Right atrium auricular region (tissue), 2 donors: Measurements from ENCODE around the gene LILRB4. TPM values are rescaled to one million over a fixed set of nuclear protein-coding genes. Genes with fewer than 3 reads are reported as not detected.
A peak's percentile ranks its signal among the peaks of the same experiment; 100 is the strongest.
"Not testable (repeated sequence)": the region's sequence is repeated elsewhere in the genome, so short reads cannot be mapped to it uniquely, and the experiment has no call there.

Experiments used
- DNase-seq: peaks from one replicate; pipeline ENCODE4 v3.0.0-alpha.2; 2019; ENCODE audit warnings: low spot score
- H3K27ac ChIP-seq, 2 donors: fragments of 200-600 bp; sonication (generic); 1 replicate in 1 of 2; 2 replicates in 1 of 2; pipeline ENCODE4 v1.5.1; 2016 to 2019
- H3K27me3 ChIP-seq, 2 donors: fragments of 200-600 bp; sonication (generic); one replicate each; pipeline versions ENCODE4 v1.5.1 to v1.6.0; 2017 to 2019
- H3K36me3 ChIP-seq: fragments of 200-600 bp; sonication (generic); one replicate; pipeline ENCODE4 v1.5.1; 2016
- H3K4me1 ChIP-seq, 2 donors: fragments of 200-600 bp; sonication (generic); one replicate each; pipeline versions ENCODE4 v1.5.1 to v1.6.0; 2017 to 2019
- H3K4me3 ChIP-seq, 2 donors: fragments of 200-600 bp; sonication (generic); 1 replicate in 1 of 2; 2 replicates in 1 of 2; pipeline ENCODE4 v1.5.1; 2017 to 2019; ENCODE audit warnings: mild to moderate bottlenecking in 1 of 2, moderate library complexity in 1 of 2
- H3K9me3 ChIP-seq, 2 donors: fragments of 200-600 bp; sonication (generic); one replicate each; pipeline ENCODE4 v1.5.1; 2019
- CTCF ChIP-seq, 2 donors: fragments of 200-600 bp; sonication (generic); IDR thresholded peaks; one replicate each; pipeline ENCODE4 v1.5.1; 2019; ENCODE audit warnings: antibody characterized with exemption in 2 of 2
- microRNA-seq, 2 donors: library from miRNA; unstranded; fragments of <30 nt; microRNA quantifications; one replicate each; pipeline ENCODE4, GENCODE V29; 2016 to 2017; ENCODE audit warnings: borderline number of aligned reads in 2 of 2, borderline replicate concordance in 1 of 2
- total RNA-seq, 2 donors: library from RNA; depleted of rRNA; stranded (reverse); fragments of >200 nt; gene quantifications; one replicate each; pipeline ENCODE4 v1.1.0, GENCODE V29; 2016

LILRB4 gene
- total RNA-seq, 2 donors from 2014 or later, result 2.0 to 5.2 TPM

- Histone ChIP-seq H3K27ac (no peak overlapping the region), H3K27me3 (no peaks in the 10 kb centered on the region), H3K4me3 (no peak overlapping the region), H3K4me1 (no peaks in the 10 kb centered on the region), H3K9me3 (no peaks in the 10 kb centered on the region), H3K36me3 (no peaks in the 10 kb centered on the region)
- no peak for DNase-seq
- TF ChIP-seq CTCF (IDR thresholded peaks at IDR 0.05), result no peak
These were observed 42.1 kb downstream of the LILRB4 start for GRCh38 chr19:54704928-54705327.

- no peak for TF ChIP-seq CTCF (IDR thresholded peaks at IDR 0.05)
- Histone ChIP-seq H3K9me3 (no peaks in the 10 kb centered on the region), H3K27ac (no peak overlapping the region), H3K4me1 (no peaks in the 10 kb centered on the region), H3K27me3 (no peaks in the 10 kb centered on the region), H3K4me3 (no peak overlapping the region), H3K36me3 (no peaks in the 10 kb centered on the region)
- peak; percentile 44 for DNase-seq
These were observed 45.2 kb downstream of the LILRB4 start for GRCh38 chr19:54707962-54708361.

GRCh38 chr19:54708781-54709180, 46.0 kb downstream of the LILRB4 start:
- H3K27me3 ChIP-seq, result no peaks in the 10 kb centered on the region
- no peak overlapping the region for H3K27ac ChIP-seq
- H3K4me1 ChIP-seq, result no peaks in the 10 kb centered on the region
- no peak overlapping the region for H3K4me3 ChIP-seq
- TF ChIP-seq CTCF (IDR thresholded peaks at IDR 0.05), result no peak
- peak; percentile 30 for DNase-seq
- no peaks in the 10 kb centered on the region for H3K9me3 ChIP-seq
- no peaks in the 10 kb centered on the region for H3K36me3 ChIP-seq

- Histone ChIP-seq H3K4me1 (no peaks in the 10 kb centered on the region), H3K27me3 (no peaks in the 10 kb centered on the region), H3K27ac (no peak overlapping the region), H3K9me3 (no peaks in the 10 kb centered on the region), H3K36me3 (no peaks in the 10 kb centered on the region), H3K4me3 (no peak overlapping the region)
- peak; percentile 38 for DNase-seq
- no peak for TF ChIP-seq CTCF (IDR thresholded peaks at IDR 0.05)
These were observed 46.6 kb downstream of the LILRB4 start for GRCh38 chr19:54709212-54709948.

- DNase-seq, H3K9me3 ChIP-seq, H3K27me3 ChIP-seq, H3K36me3 ChIP-seq, H3K27ac ChIP-seq, H3K4me1 ChIP-seq, H3K4me3 ChIP-seq: not testable (repeated sequence)
These were observed 47.2 kb downstream of the LILRB4 start for GRCh38 chr19:54709956-54710355.

Small RNA genes within 50 kb of the gene (microRNA-seq; reads per million reads assigned to microRNA genes)
- 0 reads per million in 2 donors for gene MIR8061

Other genes starting within 250 kb of the LILRB4 start
- 1 to 10 TPM; 1.7 to 2.7 TPM for gene TTYH1, start 247.5 kb upstream of the LILRB4 start, total RNA-seq
- gene LENG8, start 213.8 kb upstream of the LILRB4 start, total RNA-seq, result 10 to 100 TPM; 32.1 to 36.4 TPM
- 1 to 10 TPM; 2.1 to 4.9 TPM for gene LENG9, start 199.2 kb upstream of the LILRB4 start, total RNA-seq
- 10 to 100 TPM; 11.4 to 15.2 TPM for gene CDC42EP5, start 189.7 kb upstream of the LILRB4 start, total RNA-seq
- gene LAIR2, start 160.2 kb upstream of the LILRB4 start, total RNA-seq, result not detected
- gene LILRA2, start 89.2 kb upstream of the LILRB4 start, total RNA-seq, result 1 to 10 TPM in 1 of 2 donors, not detected in 1; 1.8 TPM
- gene LILRA1, start 69.4 kb upstream of the LILRB4 start, total RNA-seq, result under 1 TPM in 1 of 2 donors, not detected in 1; 0.47 TPM
- 1 to 10 TPM in 1 of 2 donors, under 1 TPM in 1; 0.33 to 1.9 TPM for gene LILRB1, start 32.5 kb upstream of the LILRB4 start, total RNA-seq
- not detected for gene KIR3DL3, start 61.5 kb downstream of the LILRB4 start, total RNA-seq
- not detected for gene KIR2DL3, start 75.5 kb downstream of the LILRB4 start, total RNA-seq
- gene KIR2DL1, start 106.8 kb downstream of the LILRB4 start, total RNA-seq, result not detected
- not detected for gene KIR2DL4, start 140.6 kb downstream of the LILRB4 start, total RNA-seq
- not detected for gene KIR3DL1, start 153.5 kb downstream of the LILRB4 start, total RNA-seq
- not detected for gene KIR2DS4, start 169.7 kb downstream of the LILRB4 start, total RNA-seq
- gene KIR3DL2, start 187.5 kb downstream of the LILRB4 start, total RNA-seq, result not detected
- gene FCAR, start 211.2 kb downstream of the LILRB4 start, total RNA-seq, result 1 to 10 TPM in 1 of 2 donors, under 1 TPM in 1; 0.59 to 1.5 TPM
- not detected for gene NCR1, start 243.2 kb downstream of the LILRB4 start, total RNA-seq